Stimulated activated memory B cell treated with anti-CD40 and anti-IgM and Interleukin-4, amounts not matched to agents 10 μg/mL and 1 μg/mL and 100 μg/mL, for 72 hours (primary cell): ENCODE results near the gene CREB3L2.

Experiments used
- ATAC-seq: fragments of 150-1000 bp; cut with Tn5 transposase; 2 replicates; pipeline ENCODE4 v1.10.0; 2021
- H3K27ac Mint-ChIP-seq: one replicate; pipeline ENCODE4 v1.8.0; 2022; ENCODE audit warnings: mild to moderate bottlenecking, mixed read lengths
- H3K27me3 Mint-ChIP-seq: one replicate; pipeline ENCODE4 v1.8.0; 2022; ENCODE audit warnings: mixed read lengths
- H3K36me3 Mint-ChIP-seq: one replicate; pipeline ENCODE4 v1.8.0; 2022; ENCODE audit warnings: mixed read lengths
- H3K4me1 Mint-ChIP-seq: one replicate; pipeline ENCODE4 v1.8.0; 2022; ENCODE audit warnings: mixed read lengths
- H3K4me3 Mint-ChIP-seq: one replicate; pipeline ENCODE4 v1.8.0; 2022; ENCODE audit warnings: mild to moderate bottlenecking, moderate library complexity, mixed read lengths
- H3K9me3 Mint-ChIP-seq: one replicate; pipeline ENCODE4 v1.8.0; 2022; ENCODE audit warnings: mixed read lengths

Gene CREB3L2

GRCh38 chr7:138000081-138000701 lies 1.7 kb downstream of the CREB3L2 start:
- Mint-ChIP-seq H3K27ac (no peak overlapping the region), H3K4me1 (peaks cover 33% of the 10 kb centered on the region), H3K36me3 (peaks cover 26% of the 10 kb centered on the region), H3K9me3 (no peaks in the 10 kb centered on the region), H3K4me3 (peak overlapping the region; percentile 88), H3K27me3 (no peaks in the 10 kb centered on the region)
- no peak for ATAC-seq

- Mint-ChIP-seq H3K36me3 (peaks cover 26% of the 10 kb centered on the region), H3K9me3 (no peaks in the 10 kb centered on the region), H3K4me1 (peaks cover 33% of the 10 kb centered on the region), H3K27ac (no peak overlapping the region), H3K27me3 (no peaks in the 10 kb centered on the region), H3K4me3 (peak overlapping the region; percentile 88)
- ATAC-seq = no peak
These were observed 2.3 kb downstream of the CREB3L2 start for GRCh38 chr7:137999496-138000080.

DNA sequence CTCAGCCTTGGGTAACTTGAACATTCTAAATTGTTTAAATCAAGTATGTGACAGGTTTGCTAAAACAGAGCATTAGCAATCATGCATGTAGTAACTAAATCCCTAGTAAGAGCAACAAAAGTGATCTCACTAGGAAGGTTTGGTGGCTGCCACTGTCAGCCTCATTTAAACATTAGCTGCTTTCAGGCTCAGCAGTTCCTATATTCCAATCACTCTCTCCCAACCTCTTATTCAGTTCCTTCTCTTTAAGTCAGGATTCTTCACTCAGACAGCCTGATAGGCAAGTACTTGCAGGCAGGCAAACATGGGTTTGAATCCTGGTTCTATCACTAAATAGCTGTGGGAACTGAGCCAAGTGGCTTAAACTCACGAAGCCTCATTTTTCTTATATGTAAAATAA lies 3.6 kb downstream of the CREB3L2 start:
- H3K4me3 Mint-ChIP-seq = no peak overlapping the region
- ATAC-seq = no peak
- peaks cover 35% of the 10 kb centered on the region for H3K4me1 Mint-ChIP-seq
- no peak overlapping the region for H3K27ac Mint-ChIP-seq
- H3K9me3 Mint-ChIP-seq = no peaks in the 10 kb centered on the region
- no peaks in the 10 kb centered on the region for H3K27me3 Mint-ChIP-seq
- H3K36me3 Mint-ChIP-seq = peaks cover 26% of the 10 kb centered on the region

GRCh38 chr7:137996871-137997270 lies 5.0 kb downstream of the CREB3L2 start:
- Mint-ChIP-seq H3K9me3 (no peaks in the 10 kb centered on the region), H3K4me1 (peaks cover 47% of the 10 kb centered on the region), H3K36me3 (peaks cover 33% of the 10 kb centered on the region), H3K27ac (no peak overlapping the region), H3K4me3 (no peak overlapping the region), H3K27me3 (no peaks in the 10 kb centered on the region)
- ATAC-seq = no peak

- Mint-ChIP-seq H3K27ac (no peak overlapping the region), H3K36me3 (peaks cover 33% of the 10 kb centered on the region), H3K4me1 (peaks cover 47% of the 10 kb centered on the region), H3K4me3 (no peak overlapping the region), H3K9me3 (no peaks in the 10 kb centered on the region), H3K27me3 (no peaks in the 10 kb centered on the region)
- no peak for ATAC-seq
These were observed 5.5 kb downstream of the CREB3L2 start for GRCh38 chr7:137996386-137996851.

DNA sequence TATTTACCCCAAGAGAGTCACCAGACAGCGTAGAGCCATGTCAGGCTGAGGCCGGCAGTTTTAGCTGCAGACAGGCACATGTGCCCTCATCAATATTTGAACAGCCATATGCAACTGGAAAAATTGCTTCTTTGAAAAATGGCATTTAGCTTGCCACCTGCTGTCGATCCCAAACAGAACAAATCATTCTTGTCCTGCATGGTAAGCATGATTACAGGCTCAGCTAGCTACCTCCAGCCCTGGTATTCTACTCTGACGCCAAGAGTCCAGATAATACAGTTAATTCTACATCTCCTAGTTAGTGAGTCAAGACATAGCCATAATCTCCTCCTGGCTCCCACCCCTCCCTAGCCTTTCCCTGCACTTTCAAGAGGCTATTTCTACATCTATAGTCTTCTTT lies 7.7 kb downstream of the CREB3L2 start:
- H3K9me3 Mint-ChIP-seq = no peaks in the 10 kb centered on the region
- no peaks in the 10 kb centered on the region for H3K27me3 Mint-ChIP-seq
- no peak overlapping the region for H3K27ac Mint-ChIP-seq
- H3K4me1 Mint-ChIP-seq = peaks cover 33% of the 10 kb centered on the region
- ATAC-seq = no peak
- no peak overlapping the region for H3K4me3 Mint-ChIP-seq
- peaks cover 31% of the 10 kb centered on the region for H3K36me3 Mint-ChIP-seq

DNA sequence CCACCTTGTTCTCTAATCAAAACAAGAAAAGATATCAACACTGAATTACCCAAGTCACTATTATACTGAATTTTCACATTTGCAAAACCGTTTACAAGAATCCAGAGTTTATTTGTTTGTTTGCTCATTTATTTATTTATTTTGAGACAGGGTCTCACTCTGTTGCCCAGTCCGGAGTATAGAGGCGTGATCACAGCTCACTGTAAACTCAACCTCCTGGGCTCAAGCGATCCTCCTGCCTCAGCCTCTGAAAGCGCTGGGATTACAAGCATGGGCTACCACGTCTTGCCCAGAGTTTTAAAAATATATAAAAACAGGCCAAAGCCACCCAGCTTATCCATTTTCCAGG lies 8.5 kb downstream of the CREB3L2 start:
- no peak overlapping the region for H3K27ac Mint-ChIP-seq
- H3K4me3 Mint-ChIP-seq = no peak overlapping the region
- peaks cover 26% of the 10 kb centered on the region for H3K36me3 Mint-ChIP-seq
- no peak for ATAC-seq
- peaks cover 27% of the 10 kb centered on the region for H3K4me1 Mint-ChIP-seq
- no peaks in the 10 kb centered on the region for H3K27me3 Mint-ChIP-seq
- H3K9me3 Mint-ChIP-seq = no peaks in the 10 kb centered on the region

DNA sequence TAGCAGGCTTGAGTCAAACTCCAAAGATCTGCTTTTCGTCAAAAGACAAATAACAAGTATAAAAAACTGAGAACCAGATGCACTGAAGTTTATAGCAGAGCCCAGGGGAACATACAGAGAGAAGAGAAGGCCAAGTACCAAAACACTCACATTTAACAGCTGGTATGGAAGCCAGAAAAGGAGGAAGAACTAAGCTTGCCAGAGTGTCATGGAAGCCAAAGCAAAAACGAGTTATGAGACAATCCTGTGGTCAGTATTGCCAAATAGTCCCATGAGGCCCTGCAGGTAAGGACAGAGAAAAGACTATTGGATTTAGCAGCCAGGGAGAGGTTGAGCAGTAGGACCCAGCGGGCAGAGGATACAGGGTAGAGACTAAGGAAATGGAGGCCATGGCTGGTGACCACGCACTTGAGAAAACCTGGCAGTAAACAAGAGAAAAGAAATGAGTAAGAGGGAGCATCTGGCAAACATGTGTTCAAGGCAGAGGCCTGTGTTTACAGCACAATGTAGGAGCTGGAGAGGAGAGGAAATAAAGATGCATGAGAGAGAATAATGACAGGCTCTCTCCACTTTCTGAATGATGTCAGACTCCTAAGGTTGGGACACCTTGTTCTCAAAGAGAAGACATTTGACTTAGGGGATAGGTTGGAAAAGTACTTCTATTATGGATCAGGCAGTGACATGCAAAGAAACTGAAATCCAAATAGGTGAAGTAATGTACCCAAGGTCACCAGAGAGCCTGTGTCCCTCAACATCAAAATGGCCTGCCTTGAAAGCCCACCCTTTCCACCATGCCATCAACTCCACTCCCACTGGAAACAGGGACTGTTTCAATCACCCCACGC lies 9.1 kb downstream of the CREB3L2 start:
- H3K36me3 Mint-ChIP-seq = peaks cover 26% of the 10 kb centered on the region
- ATAC-seq = no peak
- H3K27me3 Mint-ChIP-seq = no peaks in the 10 kb centered on the region

GRCh38 chr7:137992104-137992549 lies 9.8 kb downstream of the CREB3L2 start:
- H3K27me3 Mint-ChIP-seq = no peaks in the 10 kb centered on the region
- H3K27ac Mint-ChIP-seq = no peak overlapping the region
- peaks cover 25% of the 10 kb centered on the region for H3K36me3 Mint-ChIP-seq
- no peak for ATAC-seq
- peaks cover 27% of the 10 kb centered on the region for H3K4me1 Mint-ChIP-seq
- no peaks in the 10 kb centered on the region for H3K9me3 Mint-ChIP-seq
- H3K4me3 Mint-ChIP-seq = no peak overlapping the region

More for the DNA sequence above, 9.1 kb downstream of the CREB3L2 start:
- Mint-ChIP-seq H3K27ac (no peak overlapping the region), H3K9me3 (no peaks in the 10 kb centered on the region), H3K4me1 (peaks cover 27% of the 10 kb centered on the region), H3K4me3 (no peak overlapping the region)

DNA sequence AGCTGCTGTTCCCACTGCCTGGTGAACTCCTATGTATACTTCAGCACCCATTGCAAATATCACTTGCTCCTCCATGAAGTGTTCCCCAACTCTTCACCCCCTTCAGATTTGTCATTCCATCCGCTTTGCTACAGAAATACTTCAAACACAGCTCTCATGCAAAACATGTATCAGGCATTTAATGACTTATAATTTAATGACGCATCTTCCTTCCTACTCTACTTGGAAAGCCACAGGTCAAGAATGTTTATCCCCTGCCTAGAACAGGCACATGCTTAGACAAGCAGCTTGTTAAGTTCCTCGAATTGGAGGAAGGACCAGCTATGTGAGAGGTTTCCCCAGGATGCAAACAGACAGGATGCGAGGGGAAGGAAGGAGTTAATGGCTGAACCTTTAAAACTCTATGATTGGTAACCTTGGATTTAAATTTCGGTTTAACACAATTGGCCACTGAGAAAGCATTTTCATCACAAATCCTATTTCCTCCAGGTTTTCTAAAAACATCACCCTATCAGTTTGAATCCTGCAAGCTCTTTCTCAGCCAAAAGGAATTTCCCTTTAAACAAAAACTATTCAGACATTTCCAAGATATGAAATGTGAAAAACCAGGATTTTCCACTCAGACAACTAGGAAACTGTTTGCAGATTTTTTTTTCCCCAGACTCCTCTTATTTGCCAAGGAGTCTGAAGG lies 11.5 kb downstream of the CREB3L2 start:
- no peak overlapping the region for H3K4me3 Mint-ChIP-seq
- peaks cover 7% of the 10 kb centered on the region for H3K36me3 Mint-ChIP-seq
- no peak for ATAC-seq
- no peak overlapping the region for H3K27ac Mint-ChIP-seq
- no peaks in the 10 kb centered on the region for H3K27me3 Mint-ChIP-seq
- peaks cover 32% of the 10 kb centered on the region for H3K4me1 Mint-ChIP-seq
- no peaks in the 10 kb centered on the region for H3K9me3 Mint-ChIP-seq

- H3K27me3 Mint-ChIP-seq = no peaks in the 10 kb centered on the region
- ATAC-seq = no peak
- no peaks in the 10 kb centered on the region for H3K9me3 Mint-ChIP-seq
- H3K4me3 Mint-ChIP-seq = no peak overlapping the region
- H3K36me3 Mint-ChIP-seq = peaks cover 6% of the 10 kb centered on the region
- peaks cover 39% of the 10 kb centered on the region for H3K4me1 Mint-ChIP-seq
- no peak overlapping the region for H3K27ac Mint-ChIP-seq
These were observed 12.3 kb downstream of the CREB3L2 start for GRCh38 chr7:137989590-137989989.

GRCh38 chr7:137989094-137989493 lies 12.8 kb downstream of the CREB3L2 start:
- ATAC-seq = no peak
- H3K9me3 Mint-ChIP-seq = no peaks in the 10 kb centered on the region
- peaks cover 6% of the 10 kb centered on the region for H3K36me3 Mint-ChIP-seq
- no peaks in the 10 kb centered on the region for H3K27me3 Mint-ChIP-seq
- peaks cover 39% of the 10 kb centered on the region for H3K4me1 Mint-ChIP-seq
- no peak overlapping the region for H3K27ac Mint-ChIP-seq
- H3K4me3 Mint-ChIP-seq = no peak overlapping the region

DNA sequence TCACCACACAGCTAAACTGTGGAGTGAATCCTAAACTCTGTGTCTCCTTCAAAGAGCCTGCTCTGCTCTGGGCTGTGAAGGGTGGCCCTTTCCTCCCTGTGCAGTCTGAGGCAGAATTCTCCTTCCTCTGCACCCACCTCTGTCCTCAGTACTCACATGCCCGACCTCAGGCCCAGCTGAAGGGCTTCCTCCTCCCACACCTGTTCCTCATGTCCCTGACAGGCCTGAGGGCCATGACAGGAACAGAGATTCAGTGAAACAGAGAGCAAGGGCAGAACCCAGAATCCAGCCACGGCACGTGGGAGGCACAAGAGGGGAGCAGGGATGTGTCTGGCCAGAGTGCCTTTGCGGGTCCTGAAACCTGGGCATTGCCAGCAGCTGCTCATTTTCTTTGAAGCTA lies 13.9 kb downstream of the CREB3L2 start:
- no peaks in the 10 kb centered on the region for H3K27me3 Mint-ChIP-seq
- peak overlapping the region; percentile 4 for H3K4me3 Mint-ChIP-seq
- H3K4me1 Mint-ChIP-seq = peaks cover 34% of the 10 kb centered on the region
- peaks cover 2% of the 10 kb centered on the region for H3K9me3 Mint-ChIP-seq
- peak; percentile 42 for ATAC-seq
- peaks cover 17% of the 10 kb centered on the region for H3K36me3 Mint-ChIP-seq
- no peak overlapping the region for H3K27ac Mint-ChIP-seq

- Mint-ChIP-seq H3K36me3 (peaks cover 17% of the 10 kb centered on the region), H3K27me3 (no peaks in the 10 kb centered on the region), H3K9me3 (peaks cover 5% of the 10 kb centered on the region), H3K4me3 (no peak overlapping the region), H3K4me1 (peaks cover 30% of the 10 kb centered on the region), H3K27ac (no peak overlapping the region)
- ATAC-seq = no peak
These were observed 14.3 kb downstream of the CREB3L2 start for GRCh38 chr7:137987563-137987962.

GRCh38 chr7:137987018-137987349 lies 14.9 kb downstream of the CREB3L2 start:
- ATAC-seq = no peak
- peaks cover 8% of the 10 kb centered on the region for H3K9me3 Mint-ChIP-seq
- peaks cover 26% of the 10 kb centered on the region for H3K4me1 Mint-ChIP-seq
- H3K4me3 Mint-ChIP-seq = no peak overlapping the region
- no peaks in the 10 kb centered on the region for H3K27me3 Mint-ChIP-seq
- H3K36me3 Mint-ChIP-seq = peaks cover 19% of the 10 kb centered on the region
- H3K27ac Mint-ChIP-seq = no peak overlapping the region
